K562 (cell line): ENCODE data around the gene ABCC11.

Experiments
- MTA3 ChIP-seq: fragments of 450-650 bp; formaldehyde crosslinking; IDR thresholded peaks from 2 replicates; pipeline ENCODE4 v1.6.1; 2017; ENCODE audit warnings: mild to moderate bottlenecking, borderline replicate concordance
- TF ChIP-seq, protein P1 (sequence below), 3 experiments: IDR thresholded peaks in 2 of 3; conservative IDR thresholded peaks in 1 of 3; 2 replicates each; pipeline ENCODE4 v1.5.1; 2011 to 2012; ENCODE audit warnings: low read length in 3 of 3, mild to moderate bottlenecking in 3 of 3, control low read depth in 2 of 3, improper control_type of control experiment in 1 of 3, inconsistent platforms in 1 of 3, low read depth in 1 of 3, mixed read lengths in 1 of 3, moderate library complexity in 1 of 3; ENCODE audit not compliant: insufficient read depth in 2 of 3

DNA sequence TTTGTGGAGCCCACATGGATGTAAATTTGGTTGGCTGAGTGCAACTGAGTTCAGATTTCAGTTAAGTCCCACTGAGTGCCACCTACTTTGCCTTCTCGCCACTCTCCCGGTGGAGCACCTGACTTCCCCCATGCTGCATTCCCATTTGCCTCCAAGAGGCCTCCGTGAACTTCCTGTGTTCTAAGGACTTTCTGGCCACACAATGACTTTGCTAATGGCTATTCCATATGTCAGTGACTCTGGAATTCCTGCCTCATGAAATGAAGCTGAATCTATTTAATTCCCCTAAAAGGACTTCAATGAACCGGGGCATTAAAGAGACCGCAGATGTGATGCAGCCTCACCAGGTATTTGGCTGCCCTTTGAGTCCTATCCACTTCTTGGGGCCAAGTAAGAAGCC is 121.5 kb downstream of the ABCC11 start:
- no peak for TF ChIP-seq MTA3
- TF ChIP-seq, protein P1, sequence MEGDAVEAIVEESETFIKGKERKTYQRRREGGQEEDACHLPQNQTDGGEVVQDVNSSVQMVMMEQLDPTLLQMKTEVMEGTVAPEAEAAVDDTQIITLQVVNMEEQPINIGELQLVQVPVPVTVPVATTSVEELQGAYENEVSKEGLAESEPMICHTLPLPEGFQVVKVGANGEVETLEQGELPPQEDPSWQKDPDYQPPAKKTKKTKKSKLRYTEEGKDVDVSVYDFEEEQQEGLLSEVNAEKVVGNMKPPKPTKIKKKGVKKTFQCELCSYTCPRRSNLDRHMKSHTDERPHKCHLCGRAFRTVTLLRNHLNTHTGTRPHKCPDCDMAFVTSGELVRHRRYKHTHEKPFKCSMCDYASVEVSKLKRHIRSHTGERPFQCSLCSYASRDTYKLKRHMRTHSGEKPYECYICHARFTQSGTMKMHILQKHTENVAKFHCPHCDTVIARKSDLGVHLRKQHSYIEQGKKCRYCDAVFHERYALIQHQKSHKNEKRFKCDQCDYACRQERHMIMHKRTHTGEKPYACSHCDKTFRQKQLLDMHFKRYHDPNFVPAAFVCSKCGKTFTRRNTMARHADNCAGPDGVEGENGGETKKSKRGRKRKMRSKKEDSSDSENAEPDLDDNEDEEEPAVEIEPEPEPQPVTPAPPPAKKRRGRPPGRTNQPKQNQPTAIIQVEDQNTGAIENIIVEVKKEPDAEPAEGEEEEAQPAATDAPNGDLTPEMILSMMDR (IDR thresholded peaks at IDR 0.05 in 2 of 3, conservative IDR thresholded peaks at IDR 0.05 in 1 of 3; ENCODE audit: insufficient read depth in 2 of 3, low read depth in 1 of 3, low read length in 3 of 3): no peak
